ENCODE results near the gene GAL3ST2.
"Not testable (repeated sequence)": the region's sequence is repeated elsewhere in the genome, so short reads cannot be mapped to it uniquely, and the experiment has no call there.

GAL3ST2 gene

DNA sequence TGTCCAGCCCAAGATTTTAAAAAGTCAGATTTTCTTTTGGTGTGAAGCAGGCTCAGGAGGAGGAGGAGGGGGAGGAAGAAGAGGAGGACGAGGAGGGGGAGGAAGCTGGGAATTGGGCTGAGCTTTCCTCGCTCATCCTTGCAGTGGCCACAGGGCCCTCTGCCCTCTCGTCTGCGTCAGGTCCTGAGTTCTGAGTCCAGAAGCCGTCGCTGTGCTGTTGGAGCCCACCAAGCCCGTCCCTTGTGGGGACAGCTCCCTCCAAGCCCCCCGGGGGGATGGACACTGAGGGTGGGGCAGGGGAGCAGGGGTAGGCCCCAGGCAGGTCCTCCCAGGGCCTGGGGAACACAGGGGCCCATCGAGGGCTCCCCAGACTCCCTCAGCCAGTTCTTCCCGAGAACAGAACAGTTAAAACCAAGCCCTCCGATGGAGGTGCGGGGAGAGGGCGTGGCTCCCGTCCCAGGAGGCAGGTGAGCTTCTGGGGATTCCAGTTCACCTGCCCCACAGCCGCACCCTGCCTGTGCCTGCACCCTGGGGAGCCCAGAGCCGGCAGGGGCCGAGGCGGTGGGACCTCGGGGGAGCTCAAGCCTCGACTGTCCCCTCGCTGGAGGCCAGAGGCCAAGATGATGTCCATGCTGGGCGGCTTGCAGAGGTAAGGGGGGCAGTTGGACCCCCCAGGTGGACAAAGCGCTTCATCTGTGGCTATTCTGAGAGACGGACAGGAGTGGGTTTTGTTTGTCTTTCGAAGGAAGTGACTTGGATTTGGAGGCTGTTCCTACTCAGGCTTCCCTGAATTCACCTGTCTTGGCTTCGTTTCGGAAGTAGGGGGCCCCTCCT is at the start of gene GAL3ST2:
Gene GAL3ST2, plus strand, starts transcription at position 487 of the 834 bp plus-strand sequence. Its CDS starts 134 bp downstream, at position 621.
- peak within 1 kb of the TSS in 1 of 21 experiments; percentile 30 for H3K27ac ChIP-seq
- no peak within 1 kb of the TSS for H3K4me3 ChIP-seq

DNA sequence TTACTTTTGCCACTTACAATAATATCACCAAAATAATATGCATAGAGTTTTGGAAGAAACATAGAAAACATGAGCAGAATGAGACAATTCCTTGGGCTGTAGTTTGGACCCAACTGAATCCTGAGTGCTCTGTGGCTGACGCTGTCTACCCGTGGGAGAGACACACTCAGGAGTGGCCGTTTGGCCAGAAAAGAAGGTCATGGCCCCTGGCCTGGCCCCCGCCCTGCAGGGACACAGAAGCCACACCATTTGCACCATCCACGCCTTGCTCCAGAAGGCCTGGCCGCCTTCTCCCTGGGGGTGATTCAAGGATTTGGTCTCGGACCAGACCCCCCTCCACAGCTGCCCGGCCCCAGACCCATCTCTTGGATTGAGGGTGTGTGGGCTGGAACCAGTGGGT is 48.6 kb upstream of the GAL3ST2 start:
- Histone ChIP-seq H3K27ac (no peak overlapping the region), H3K4me3 (no peak overlapping the region)

DNA sequence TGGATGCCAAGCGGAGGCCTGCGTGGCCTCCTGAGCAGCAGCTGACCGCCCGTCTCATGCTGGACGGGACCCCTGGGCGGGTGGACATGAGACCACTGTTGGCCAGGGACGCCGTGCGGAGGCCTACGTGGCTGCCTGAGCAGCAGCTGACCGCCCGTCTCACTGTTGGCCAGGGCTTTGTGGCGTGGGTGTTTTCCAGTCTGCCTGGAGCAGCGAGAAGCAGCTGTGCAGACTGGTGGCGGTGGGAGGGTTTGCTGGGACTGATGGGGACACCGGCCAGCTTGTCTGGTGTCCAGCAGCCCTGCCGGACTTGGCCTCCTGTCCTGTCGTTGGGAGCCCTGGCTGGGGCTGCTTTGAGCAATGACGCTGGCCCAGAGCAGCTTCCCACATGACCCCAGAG is 48.0 kb upstream of the GAL3ST2 start:
- H3K27ac ChIP-seq, result no peak overlapping the region
- no peak overlapping the region for H3K4me3 ChIP-seq

DNA sequence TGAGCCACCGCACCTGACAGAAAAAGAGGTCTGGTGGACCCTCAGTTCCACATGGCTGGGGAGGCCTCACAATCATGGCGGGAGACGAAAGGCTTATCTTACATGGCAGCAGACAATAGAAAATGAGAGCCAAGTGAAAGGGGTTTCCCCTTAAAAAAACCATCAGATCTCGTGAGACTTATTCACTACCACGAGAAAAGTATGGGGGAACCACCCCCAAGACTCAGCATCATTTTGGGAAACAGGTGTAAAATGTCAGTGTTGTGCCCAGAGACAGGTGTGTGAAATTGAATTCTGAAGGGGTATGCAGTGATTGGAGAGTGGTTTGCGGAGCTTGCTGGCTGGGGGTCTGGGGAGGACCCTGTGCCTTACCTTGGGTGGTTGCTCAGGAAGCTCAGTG is 46.8 kb upstream of the GAL3ST2 start:
- Histone ChIP-seq H3K4me3 (no peak overlapping the region), H3K27ac (no peak overlapping the region)

DNA sequence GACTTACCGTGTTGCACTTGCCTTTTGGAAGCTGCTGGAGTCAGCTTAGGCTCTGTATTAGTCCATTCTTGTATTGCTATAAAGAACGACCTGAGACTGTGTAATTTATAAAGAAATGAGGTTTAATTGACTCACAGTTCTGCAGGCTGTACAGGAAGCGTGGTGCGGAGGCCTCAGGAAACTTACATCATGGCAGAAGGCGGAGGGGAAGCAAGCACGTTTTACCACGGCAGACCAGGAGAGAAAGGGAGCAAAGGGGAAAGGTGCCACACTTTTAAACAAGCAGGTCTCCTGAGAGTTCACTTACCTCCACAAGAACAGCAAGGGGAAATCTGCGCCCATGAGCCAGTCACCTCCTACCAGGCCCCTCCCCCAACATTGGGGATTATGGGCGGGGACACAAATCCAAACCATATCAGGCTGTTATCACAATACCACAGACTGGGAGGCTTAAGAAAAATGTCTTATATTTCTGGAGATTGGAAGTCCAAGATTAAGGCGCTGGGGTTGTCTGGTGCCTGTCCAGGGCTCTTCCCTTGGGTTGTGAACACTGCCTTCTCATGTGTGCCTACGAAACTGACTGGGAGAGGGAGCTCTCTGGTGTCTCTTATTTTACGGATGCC is 45.8 kb upstream of the GAL3ST2 start:
- Histone ChIP-seq H3K4me3 (no peak overlapping the region), H3K27ac (no peak overlapping the region)

DNA sequence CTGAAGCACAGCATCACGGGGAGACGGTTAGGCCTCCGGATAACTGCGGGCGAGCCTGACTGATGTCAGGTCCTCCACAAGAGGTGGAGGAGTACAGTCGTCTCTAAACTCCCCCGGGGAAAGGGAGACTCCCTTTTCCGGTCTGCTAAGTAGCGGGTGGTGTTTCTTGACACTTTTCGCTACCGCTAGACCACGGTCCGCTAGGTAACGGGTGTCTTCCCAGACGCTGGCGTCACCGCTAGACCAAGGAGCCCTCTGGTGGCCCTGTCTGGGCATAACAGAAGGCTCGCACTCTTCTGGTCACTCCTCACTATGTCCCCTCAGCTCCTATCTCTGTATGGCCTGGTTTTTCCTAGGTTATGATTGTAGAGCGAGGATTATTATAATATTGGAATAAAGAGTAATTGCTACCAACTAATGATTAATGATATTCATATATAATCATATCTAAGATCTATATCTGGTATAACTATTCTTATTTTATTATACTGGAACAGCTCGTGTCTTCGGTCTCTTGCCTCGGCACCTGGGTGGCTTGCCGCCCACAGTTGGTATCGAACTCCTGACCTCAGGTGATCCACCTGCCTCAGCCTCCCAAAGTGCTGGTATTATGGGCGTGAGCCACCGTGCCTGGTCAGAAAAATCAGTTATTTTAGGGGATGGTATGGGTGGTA is 44.0 kb upstream of the GAL3ST2 start:
- not testable (repeated sequence) for H3K27ac ChIP-seq, H3K4me3 ChIP-seq

DNA sequence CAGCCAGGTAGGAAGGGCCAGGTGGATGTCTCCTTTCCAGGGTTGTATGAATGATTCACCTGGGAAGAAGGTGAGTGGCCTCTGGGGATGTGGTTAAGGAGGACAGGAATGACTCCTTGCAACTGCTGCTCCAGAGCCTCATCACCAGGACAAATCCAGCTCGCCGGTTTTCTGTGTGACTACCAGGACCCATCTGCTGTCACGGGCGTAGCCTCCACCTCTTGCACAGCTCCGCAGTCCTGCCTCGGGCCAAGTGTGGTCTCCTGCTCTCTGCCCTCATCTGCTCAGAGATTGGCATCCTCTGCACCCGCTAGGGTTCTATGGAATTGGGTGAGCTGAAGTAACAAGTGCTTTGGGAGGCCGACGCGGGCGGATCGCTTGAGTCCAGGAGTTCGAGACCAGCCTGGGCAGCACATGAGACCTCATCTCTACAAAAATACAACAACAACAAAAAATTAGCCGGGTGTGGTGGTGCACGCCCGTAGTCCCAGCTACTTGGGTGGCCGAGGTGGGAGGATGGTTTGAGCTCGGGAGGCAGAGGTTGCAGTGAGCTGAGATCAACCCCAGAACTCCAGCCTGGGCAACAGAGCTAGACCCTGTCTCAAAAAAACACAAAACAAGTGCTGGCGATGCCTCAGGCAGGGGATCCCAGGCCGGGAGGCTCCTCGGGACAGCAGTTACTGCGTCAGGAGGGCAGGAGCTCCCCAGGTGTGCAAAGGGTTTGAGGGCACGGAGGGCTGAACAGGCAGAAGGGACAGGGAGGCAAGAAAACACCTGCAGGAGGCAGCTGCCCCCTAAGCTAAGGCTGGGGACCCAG is 43.0 kb upstream of the GAL3ST2 start:
- peak overlapping the region; percentile 70 to 97 (median 87) for H3K4me3 ChIP-seq

DNA sequence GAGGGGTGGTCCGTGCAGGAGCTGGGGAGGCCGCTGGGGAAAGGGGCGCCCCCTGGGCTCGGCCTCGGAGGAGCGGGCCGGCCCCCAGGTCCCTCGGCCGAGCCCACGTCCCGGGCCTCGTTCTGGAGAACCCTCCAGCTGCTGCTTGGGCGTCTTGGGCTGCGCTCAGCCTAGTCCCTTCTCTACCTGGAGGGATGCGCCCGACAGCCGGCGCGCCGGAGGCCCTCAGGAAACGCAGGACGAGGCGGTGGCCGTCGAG is 42.5 kb upstream of the GAL3ST2 start:
- peak overlapping the region in 17 of 21 experiments; percentile 32 to 97 (median 78) for H3K27ac ChIP-seq
- H3K4me3 ChIP-seq, result peak overlapping the region; percentile 70 to 97 (median 87)

More for the DNA sequence above, 43.0 kb upstream of the GAL3ST2 start:
- H3K27ac ChIP-seq, result peak overlapping the region in 17 of 21 experiments; percentile 32 to 97 (median 78)

DNA sequence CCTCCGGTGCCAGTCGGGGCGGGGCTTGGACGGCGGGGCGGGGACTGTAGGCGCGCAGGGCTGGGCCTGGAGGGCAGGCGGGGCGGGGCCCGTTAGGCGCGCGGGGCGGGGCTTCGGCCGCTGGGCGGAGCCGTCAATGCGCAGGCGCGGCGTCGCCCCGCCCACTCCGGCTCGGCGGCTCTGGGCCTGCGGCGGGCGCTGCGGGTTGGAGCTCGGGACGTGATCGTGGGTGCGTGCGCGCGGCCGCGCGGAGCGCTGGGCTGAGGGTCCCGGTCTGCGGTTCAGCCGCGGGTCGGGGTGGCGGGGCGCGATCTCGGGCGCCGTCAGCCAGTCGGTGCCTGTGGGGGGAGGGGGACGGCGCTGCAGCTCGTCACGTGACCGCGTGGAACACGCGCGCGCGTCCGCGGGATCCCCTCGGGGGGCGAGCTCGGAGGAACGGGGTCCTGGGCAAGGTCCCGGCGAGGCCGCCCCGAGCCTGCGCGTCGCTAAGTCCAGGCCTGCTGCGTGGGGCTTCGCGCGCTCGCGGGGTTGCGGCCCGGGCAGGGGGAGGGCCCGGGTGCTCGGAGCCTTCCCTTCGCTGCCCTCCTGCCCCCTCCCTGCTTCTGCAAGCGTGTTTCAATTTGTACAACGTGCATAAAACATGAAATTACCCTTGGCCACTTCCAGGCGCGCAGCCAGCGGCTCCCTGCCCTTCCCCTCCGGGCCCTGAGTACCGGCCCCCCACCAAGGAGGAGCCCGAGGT is 42.0 kb upstream of the GAL3ST2 start, which contains the start of gene D2HGDH:
Gene D2HGDH, plus strand, starts transcription at position 164 of the 742 bp plus-strand sequence. CDS start 595 bp downstream, outside the sequence.
- peak within 1 kb of the TSS; percentile 75 to 97 (median 92) for H3K27ac ChIP-seq
- peak within 1 kb of the TSS; percentile 70 to 97 (median 87) for H3K4me3 ChIP-seq

DNA sequence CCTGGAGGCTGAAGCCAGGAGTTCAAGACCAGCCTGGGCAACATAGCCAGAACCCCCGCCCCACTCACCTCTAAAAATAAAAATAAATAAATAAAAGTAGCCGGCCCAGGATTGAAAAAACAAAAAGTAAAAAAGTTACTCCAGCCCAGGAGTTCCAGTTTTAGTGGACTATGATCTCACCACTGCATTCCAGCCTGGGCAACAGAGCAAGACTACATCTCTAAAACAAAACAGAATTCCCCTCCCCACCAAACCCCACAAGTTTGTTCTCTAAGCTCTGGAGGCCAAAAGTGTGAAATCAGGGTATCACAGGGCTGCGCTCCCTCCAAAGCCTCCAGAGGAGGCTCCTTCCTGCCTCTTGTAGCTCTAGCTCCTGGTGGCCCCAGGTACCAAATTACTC is 40.5 kb upstream of the GAL3ST2 start:
- Histone ChIP-seq H3K4me3 (no peak overlapping the region), H3K27ac (peak overlapping the region in 2 of 21 experiments; percentile 86 to 93)

DNA sequence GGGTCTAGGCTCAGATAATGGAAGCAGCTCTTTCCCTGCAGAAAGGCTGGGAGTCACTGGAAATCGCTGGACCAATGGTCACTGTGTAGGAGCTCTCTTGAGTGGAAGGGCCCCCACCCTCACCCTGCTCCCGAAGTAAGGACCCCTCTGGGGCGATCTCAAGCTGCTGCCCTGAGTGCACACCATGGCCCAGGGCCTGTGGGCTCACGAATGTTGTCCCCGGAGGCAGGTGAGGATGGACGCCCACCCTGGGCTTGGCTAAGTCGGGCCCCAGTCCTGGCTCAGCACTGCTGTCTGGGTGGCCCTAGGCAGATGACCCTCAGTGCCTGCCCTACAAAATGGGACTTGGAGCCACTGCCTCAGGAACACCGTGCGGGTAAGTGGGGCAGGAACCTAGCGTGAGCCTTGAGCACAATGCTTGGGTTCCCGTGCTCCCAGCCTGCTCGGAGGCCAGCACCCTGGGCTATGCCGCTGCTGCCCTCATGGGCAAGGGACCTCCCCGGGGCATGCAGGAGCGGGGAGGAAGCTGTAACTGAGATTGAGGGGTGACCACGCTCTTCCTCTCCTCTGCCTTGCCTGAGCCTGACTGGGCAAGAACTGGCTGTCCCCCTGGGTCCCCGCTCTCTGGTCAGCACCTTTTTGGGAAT is 38.5 kb upstream of the GAL3ST2 start:
- Histone ChIP-seq H3K27ac (no peak overlapping the region), H3K4me3 (no peak overlapping the region)

DNA sequence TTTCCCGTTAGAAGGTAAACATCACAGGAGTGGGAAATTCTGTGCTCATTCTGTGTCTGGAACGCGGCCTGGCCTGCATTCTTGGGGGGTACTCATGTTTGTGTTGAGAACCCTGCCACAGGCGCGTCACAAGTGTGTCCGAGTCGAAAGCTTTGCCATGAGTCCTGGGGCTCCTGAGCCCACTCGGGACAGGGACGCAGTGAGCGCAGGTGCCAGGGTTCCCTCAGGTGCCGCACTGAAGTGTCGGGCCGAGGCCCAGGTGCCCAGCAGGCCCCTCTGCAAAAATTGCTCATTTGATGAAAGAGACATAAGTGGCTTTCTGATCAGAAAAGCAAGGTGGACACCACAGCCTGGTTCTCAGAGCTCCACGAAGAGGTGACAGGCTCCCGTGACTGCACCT is 37.4 kb upstream of the GAL3ST2 start:
- H3K4me3 ChIP-seq, result no peak overlapping the region

DNA sequence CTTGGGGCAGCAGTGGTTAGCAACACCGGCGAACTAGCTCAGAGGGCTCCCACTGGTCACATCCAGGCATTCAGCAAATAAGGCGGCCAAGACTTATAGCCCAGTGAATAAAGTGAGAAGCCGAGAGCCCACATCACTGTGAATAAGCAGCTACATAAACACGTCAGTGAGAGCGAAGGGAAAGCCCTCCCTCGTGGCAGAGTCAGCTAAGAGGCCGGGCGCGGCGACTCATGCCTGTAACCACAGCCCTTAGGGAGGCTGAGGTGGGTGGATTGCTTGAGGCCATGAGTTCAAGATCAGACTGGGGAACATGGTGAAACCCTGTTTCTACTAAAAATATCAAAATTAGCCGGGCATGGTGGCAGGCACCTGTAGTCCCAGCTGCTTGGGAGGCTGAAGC is 37.0 kb upstream of the GAL3ST2 start:
- Histone ChIP-seq H3K4me3 (no peak overlapping the region), H3K27ac (peak overlapping the region in 1 of 21 experiments; percentile 33)

More for the DNA sequence above, 37.4 kb upstream of the GAL3ST2 start:
- no peak overlapping the region for H3K27ac ChIP-seq

DNA sequence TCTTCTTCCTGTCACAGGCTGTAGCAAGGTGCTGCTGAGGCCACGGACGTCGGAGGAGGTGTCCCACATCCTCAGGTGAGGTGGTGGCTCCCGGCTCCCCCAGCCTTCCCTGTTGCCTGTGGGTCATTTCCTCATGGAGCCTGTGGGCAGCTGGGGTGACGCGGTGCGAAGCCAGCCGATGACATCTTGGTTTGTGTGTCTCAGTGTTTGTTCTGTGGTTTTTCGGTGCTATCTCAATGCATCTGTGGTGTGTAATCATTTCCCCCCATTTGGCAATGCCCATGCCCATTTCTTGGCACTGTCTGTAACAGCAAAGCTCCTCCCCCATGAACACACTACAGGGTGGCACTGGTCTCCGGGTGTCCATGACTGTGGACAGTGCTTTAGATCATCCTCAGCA is 35.6 kb upstream of the GAL3ST2 start:
- Histone ChIP-seq H3K4me3 (no peak overlapping the region), H3K27ac (peak overlapping the region in 2 of 21 experiments; percentile 22 to 53)

DNA sequence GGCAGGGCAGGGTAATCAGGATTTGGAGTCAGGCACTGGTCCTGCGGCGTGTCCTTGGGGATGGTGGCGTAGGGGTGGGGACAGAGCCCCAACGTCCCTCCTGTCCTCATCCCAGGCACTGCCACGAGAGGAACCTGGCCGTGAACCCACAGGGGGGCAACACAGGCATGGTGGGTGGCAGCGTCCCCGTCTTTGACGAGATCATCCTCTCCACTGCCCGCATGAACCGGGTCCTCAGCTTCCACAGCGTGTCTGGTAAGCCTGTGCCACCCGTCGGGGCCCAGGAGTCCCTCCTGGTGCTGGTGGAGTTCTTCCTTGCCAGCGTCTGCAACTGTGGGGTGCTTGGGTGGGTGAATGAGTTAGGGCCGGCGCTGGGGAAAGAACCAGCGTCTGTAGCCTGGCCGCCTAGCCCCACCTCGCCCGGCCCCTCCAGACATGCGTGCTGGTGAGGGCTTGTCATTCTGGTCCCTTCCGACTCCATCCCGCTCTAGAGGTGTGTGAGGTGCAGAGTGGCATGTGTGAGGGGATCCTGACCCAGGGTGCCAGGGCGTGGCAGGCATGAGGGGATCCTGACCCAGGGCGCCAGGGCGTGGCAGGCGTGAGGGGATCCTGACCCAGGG is 34.2 kb upstream of the GAL3ST2 start:
- Histone ChIP-seq H3K27ac (no peak overlapping the region), H3K4me3 (no peak overlapping the region)

DNA sequence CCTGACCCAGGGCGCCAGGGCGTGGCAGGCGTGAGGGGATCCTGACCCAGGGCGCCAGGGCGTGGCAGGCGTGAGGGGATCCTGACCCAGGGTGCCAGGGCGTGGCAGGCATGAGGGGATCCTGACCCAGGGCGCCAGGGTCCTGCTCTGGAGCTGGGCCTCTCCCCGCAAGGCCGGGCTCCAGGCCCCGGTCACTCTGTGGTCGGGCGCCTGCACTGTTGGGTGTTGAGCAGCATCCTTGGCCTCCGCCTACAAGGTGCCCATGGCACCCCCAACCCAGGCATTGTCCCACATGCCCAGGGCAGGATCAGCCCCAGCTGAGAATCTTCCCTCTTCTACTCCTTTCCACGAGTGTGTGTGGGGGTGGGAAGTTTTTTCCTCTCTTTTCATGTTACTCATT is 33.6 kb upstream of the GAL3ST2 start:
- H3K27ac ChIP-seq, H3K4me3 ChIP-seq: not testable (repeated sequence)

DNA sequence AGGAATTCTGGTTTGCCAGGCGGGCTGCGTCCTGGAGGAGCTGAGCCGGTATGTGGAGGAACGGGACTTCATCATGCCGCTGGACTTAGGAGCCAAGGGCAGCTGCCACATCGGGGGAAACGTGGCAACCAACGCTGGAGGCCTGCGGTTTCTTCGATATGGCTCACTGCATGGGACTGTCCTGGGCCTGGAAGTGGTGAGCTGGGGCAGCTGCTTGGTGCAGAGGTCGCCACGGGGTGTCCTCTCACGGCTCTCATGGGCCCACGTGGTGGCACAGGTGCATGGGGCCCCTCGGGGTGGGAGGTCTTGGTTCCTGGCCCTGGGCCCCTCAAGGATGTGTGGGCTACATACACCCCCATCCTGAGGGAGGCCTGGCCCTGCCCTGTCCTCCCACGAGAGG is 33.0 kb upstream of the GAL3ST2 start:
- Histone ChIP-seq H3K4me3 (no peak overlapping the region), H3K27ac (no peak overlapping the region)

DNA sequence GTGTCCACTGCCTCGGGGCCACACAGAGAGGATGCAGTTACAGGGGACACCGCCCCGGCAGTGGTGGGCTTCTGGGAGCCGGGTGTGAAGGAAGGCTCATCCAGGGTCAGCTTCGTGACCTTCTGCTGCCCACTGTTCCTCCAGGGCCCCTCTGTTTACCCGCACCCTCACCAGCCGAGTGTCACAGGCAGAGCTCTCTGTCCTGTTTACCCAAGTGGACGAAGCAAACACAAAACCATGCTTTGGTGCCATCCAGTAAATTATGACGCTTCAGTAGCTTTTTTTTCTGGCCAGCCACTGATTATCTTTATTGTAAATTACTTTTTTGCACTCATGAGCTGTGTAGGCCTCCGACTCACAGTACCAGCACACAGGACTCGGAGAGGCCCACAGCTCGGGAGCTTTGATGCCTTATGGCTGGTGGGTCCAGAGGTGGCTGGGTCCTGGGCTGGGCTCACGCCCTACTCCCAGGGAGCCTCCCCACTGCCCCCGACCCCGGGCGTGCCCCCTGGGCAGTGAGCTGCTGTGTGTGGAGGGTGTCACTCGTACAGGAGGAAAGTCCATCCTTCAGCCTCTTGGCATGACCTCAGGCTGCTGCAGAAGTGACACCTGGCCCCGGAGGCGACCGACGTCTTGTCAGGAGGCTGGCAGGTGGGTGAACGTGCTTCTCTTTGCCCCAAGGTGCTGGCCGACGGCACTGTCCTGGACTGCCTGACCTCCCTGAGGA is 32.4 kb upstream of the GAL3ST2 start:
- Histone ChIP-seq H3K27ac (no peak overlapping the region), H3K4me3 (no peak overlapping the region)
